ENCODE measurements around the gene C21orf58.

The C21orf58 gene

DNA sequence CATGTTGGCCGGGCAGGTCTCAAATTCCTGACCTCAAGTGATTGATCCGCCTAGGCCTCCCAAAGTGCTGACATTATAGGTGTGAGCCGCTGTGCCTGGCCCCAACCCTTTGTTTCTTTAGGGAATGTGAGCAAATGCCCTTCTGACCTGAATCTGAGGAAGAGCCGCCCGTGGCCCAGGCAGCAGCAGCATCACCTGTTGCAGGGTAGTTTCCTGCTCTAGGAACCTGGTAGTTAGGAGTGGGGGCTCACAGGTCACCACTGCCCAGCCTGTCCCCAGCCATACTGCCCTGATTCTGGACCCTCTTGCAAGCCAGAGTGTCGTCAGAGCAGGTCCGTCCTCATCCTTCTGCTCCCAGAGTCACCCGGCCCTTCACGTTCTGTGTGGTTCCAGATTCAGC lies 24.5 kb downstream of the C21orf58 start:
- no peak overlapping the region for H3K4me3 ChIP-seq (ENCODE audit: low read depth, low read length)
- no peak overlapping the region for H3K18ac ChIP-seq (ENCODE audit: low read length)
- no peak for DNase-seq
- H3K79me1 ChIP-seq (ENCODE audit: low read length) = peaks cover 6% of the 10 kb centered on the region
- H2AFZ ChIP-seq (ENCODE audit: insufficient read depth, low read length, poor library complexity) = no peak overlapping the region
- no peak overlapping the region for H2BK120ac ChIP-seq (ENCODE audit: insufficient read depth, low read length, poor library complexity)
- H3K27ac ChIP-seq (ENCODE audit: low read depth, low read length) = no peak overlapping the region
- H3K23ac ChIP-seq (ENCODE audit: low read length) = no peak overlapping the region
- H3K4ac ChIP-seq (ENCODE audit: low read depth, low read length) = no peak overlapping the region
- H4K91ac ChIP-seq (ENCODE audit: low read depth, low read length) = no peak overlapping the region
- no peak overlapping the region for H3K14ac ChIP-seq (ENCODE audit: low read length)
- no peak overlapping the region for H4K8ac ChIP-seq (ENCODE audit: low read depth, low read length)
- H4K12ac ChIP-seq (ENCODE audit: low read depth, low read length) = no peak overlapping the region
- H2BK5ac ChIP-seq (ENCODE audit: low read depth, low read length, poor library complexity) = no peak overlapping the region
- H3K4me1 ChIP-seq (ENCODE audit: control insufficient read depth in 1 of 2, insufficient read depth in 2 of 2, low read length in 2 of 2) = peaks cover 12 to 19% of the 10 kb centered on the region in 2 experiments
- H3K27me3 ChIP-seq (ENCODE audit: insufficient read depth, low read length) = no peaks in the 10 kb centered on the region
- H3K9me3 ChIP-seq (ENCODE audit: insufficient read depth, low read depth, low read length) = peaks cover 3% of the 10 kb centered on the region
- peaks cover 20 to 22% of the 10 kb centered on the region in 2 experiments for H3K36me3 ChIP-seq (ENCODE audit: control insufficient read depth in 1 of 2, insufficient read depth in 2 of 2, low read length in 2 of 2)
- no peak overlapping the region for H3K9ac ChIP-seq (ENCODE audit: low read length)
- H3K4me2 ChIP-seq (ENCODE audit: low read length) = no peak overlapping the region
- H2BK12ac ChIP-seq (ENCODE audit: low read length) = no peak overlapping the region
- H3K79me2 ChIP-seq (ENCODE audit: control insufficient read depth, insufficient read depth, low read length, poor library complexity) = no peaks in the 10 kb centered on the region
- no peak overlapping the region for H2AK5ac ChIP-seq (ENCODE audit: low read length)
- no CpG with 5 or more reads among the region's 9 CpGs for WGBS (ENCODE audit: extremely low coverage, insufficient coverage, insufficient read length)

GRCh38 chr21:46297338-46298271 lies 26.1 kb downstream of the C21orf58 start:
- peak overlapping the region; percentile 70 for H4K12ac ChIP-seq (ENCODE audit: low read depth, low read length)
- no peak overlapping the region for H3K23ac ChIP-seq (ENCODE audit: low read length)
- no peaks in the 10 kb centered on the region for H3K79me2 ChIP-seq (ENCODE audit: control insufficient read depth, insufficient read depth, low read length, poor library complexity)
- H4K8ac ChIP-seq (ENCODE audit: low read depth, low read length) = peak overlapping the region; percentile 89
- no CpG with 5 or more reads among the region's 84 CpGs for WGBS (ENCODE audit: extremely low coverage, insufficient coverage, insufficient read length)
- H3K9me3 ChIP-seq (ENCODE audit: insufficient read depth, low read depth, low read length) = peaks cover 3% of the 10 kb centered on the region
- peaks cover 12 to 19% of the 10 kb centered on the region in 2 experiments for H3K4me1 ChIP-seq (ENCODE audit: control insufficient read depth in 1 of 2, insufficient read depth in 2 of 2, low read length in 2 of 2)
- H3K79me1 ChIP-seq (ENCODE audit: low read length) = peaks cover 6% of the 10 kb centered on the region
- H3K18ac ChIP-seq (ENCODE audit: low read length) = peak overlapping the region; percentile 50
- H2AFZ ChIP-seq (ENCODE audit: insufficient read depth, low read length, poor library complexity) = peak overlapping the region; percentile 52
- no peak overlapping the region for H3K4ac ChIP-seq (ENCODE audit: low read depth, low read length)
- H3K36me3 ChIP-seq (ENCODE audit: control insufficient read depth in 1 of 2, insufficient read depth in 2 of 2, low read length in 2 of 2) = peaks cover 21 to 22% of the 10 kb centered on the region in 2 experiments
- peak overlapping the region; percentile 54 for H2BK120ac ChIP-seq (ENCODE audit: insufficient read depth, low read length, poor library complexity)
- H4K91ac ChIP-seq (ENCODE audit: low read depth, low read length) = peak overlapping the region; percentile 78
- H3K27ac ChIP-seq (ENCODE audit: low read depth, low read length) = no peak overlapping the region
- H2AK5ac ChIP-seq (ENCODE audit: low read length) = no peak overlapping the region
- H3K27me3 ChIP-seq (ENCODE audit: insufficient read depth, low read length) = no peaks in the 10 kb centered on the region
- peak overlapping the region; percentile 70 for H3K9ac ChIP-seq (ENCODE audit: low read length)
- H3K4me3 ChIP-seq (ENCODE audit: low read depth, low read length) = peak overlapping the region; percentile 49
- no peak for DNase-seq
- H2BK5ac ChIP-seq (ENCODE audit: low read depth, low read length, poor library complexity) = no peak overlapping the region
- H3K4me2 ChIP-seq (ENCODE audit: low read length) = peak overlapping the region; percentile 60
- no peak overlapping the region for H2BK12ac ChIP-seq (ENCODE audit: low read length)
- H3K14ac ChIP-seq (ENCODE audit: low read length) = peak overlapping the region; percentile 73

DNA sequence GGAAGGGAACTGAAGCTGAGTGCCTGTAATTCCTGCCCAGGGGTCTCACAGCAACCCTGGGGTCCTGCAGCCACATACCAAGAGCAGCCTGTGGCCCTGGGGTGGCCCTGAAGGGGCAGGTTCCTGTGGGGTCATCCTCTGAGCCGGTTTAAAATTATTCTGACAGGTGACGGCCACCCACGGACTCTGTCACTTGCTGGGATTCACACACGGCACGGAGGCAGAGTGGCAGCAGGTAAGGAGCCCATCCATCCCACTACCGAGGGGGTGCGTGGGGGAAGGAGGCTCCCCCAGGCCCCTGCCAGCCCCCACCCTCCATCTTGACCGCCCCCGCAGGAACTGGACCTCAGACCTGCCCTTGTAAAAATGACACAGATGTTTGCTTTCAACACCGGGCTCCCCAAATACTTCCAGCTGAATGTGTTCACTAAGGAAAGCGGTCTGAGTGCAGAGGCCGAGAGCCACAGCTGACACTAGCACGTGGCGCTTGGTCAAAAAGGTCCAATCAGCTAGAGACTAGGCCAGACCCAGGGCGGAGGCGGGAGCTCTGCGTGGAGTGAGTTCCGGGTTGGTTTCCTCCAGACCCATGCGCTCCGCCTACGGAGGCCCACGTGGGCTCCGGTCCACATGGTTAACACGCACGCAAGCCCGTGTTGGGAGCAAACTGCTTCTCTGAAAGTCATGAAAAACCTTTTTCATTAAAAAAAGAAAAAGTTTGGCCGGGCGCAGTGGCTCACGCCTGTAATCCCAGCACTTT lies 27.5 kb downstream of the C21orf58 start:
- Histone ChIP-seq H3K4me2 (ENCODE audit: low read length) (no peak overlapping the region), H3K4me1 (ENCODE audit: control insufficient read depth in 1 of 2, insufficient read depth in 2 of 2, low read length in 2 of 2) (peaks cover 12 to 19% of the 10 kb centered on the region in 2 experiments), H2AFZ (ENCODE audit: insufficient read depth, low read length, poor library complexity) (no peak overlapping the region), H4K12ac (ENCODE audit: low read depth, low read length) (peak overlapping the region; percentile 50), H3K79me2 (ENCODE audit: control insufficient read depth, insufficient read depth, low read length, poor library complexity) (no peaks in the 10 kb centered on the region), H3K14ac (ENCODE audit: low read length) (no peak overlapping the region), H3K23ac (ENCODE audit: low read length) (no peak overlapping the region), H3K9ac (ENCODE audit: low read length) (no peak overlapping the region), H3K36me3 (ENCODE audit: control insufficient read depth in 1 of 2, insufficient read depth in 2 of 2, low read length in 2 of 2) (peaks cover 20 to 22% of the 10 kb centered on the region in 2 experiments), H3K27me3 (ENCODE audit: insufficient read depth, low read length) (no peaks in the 10 kb centered on the region), H2BK12ac (ENCODE audit: low read length) (no peak overlapping the region), H3K4me3 (ENCODE audit: low read depth, low read length) (no peak overlapping the region), H2BK120ac (ENCODE audit: insufficient read depth, low read length, poor library complexity) (no peak overlapping the region), H2AK5ac (ENCODE audit: low read length) (no peak overlapping the region), H4K91ac (ENCODE audit: low read depth, low read length) (no peak overlapping the region), H3K9me3 (ENCODE audit: insufficient read depth, low read depth, low read length) (peaks cover 7% of the 10 kb centered on the region), H2BK5ac (ENCODE audit: low read depth, low read length, poor library complexity) (no peak overlapping the region), H3K18ac (ENCODE audit: low read length) (no peak overlapping the region), H3K4ac (ENCODE audit: low read depth, low read length) (no peak overlapping the region), H3K79me1 (ENCODE audit: low read length) (peaks cover 6% of the 10 kb centered on the region), H4K8ac (ENCODE audit: low read depth, low read length) (no peak overlapping the region), H3K27ac (ENCODE audit: low read depth, low read length) (no peak overlapping the region)
- DNase-seq = peak in 1 of 2 donors; percentile 30
- no CpG with 5 or more reads among the region's 29 CpGs for WGBS (ENCODE audit: extremely low coverage, insufficient coverage, insufficient read length)

GRCh38 chr21:46295177-46295770 lies 28.4 kb downstream of the C21orf58 start:
- Histone ChIP-seq H3K23ac (ENCODE audit: low read length) (no peak overlapping the region), H3K4me3 (ENCODE audit: low read depth, low read length) (no peak overlapping the region), H2AK5ac (ENCODE audit: low read length) (peak overlapping the region; percentile 4), H3K27me3 (ENCODE audit: insufficient read depth, low read length) (no peaks in the 10 kb centered on the region), H3K79me1 (ENCODE audit: low read length) (peaks cover 6% of the 10 kb centered on the region), H2BK5ac (ENCODE audit: low read depth, low read length, poor library complexity) (peak overlapping the region; percentile 35), H3K4me1 (ENCODE audit: control insufficient read depth in 1 of 2, insufficient read depth in 2 of 2, low read length in 2 of 2) (peaks cover 12 to 19% of the 10 kb centered on the region in 2 experiments), H3K79me2 (ENCODE audit: control insufficient read depth, insufficient read depth, low read length, poor library complexity) (no peaks in the 10 kb centered on the region), H4K12ac (ENCODE audit: low read depth, low read length) (peak overlapping the region; percentile 41), H3K4me2 (ENCODE audit: low read length) (no peak overlapping the region), H4K8ac (ENCODE audit: low read depth, low read length) (peak overlapping the region; percentile 70), H2BK120ac (ENCODE audit: insufficient read depth, low read length, poor library complexity) (no peak overlapping the region), H3K4ac (ENCODE audit: low read depth, low read length) (no peak overlapping the region), H3K36me3 (ENCODE audit: control insufficient read depth in 1 of 2, insufficient read depth in 2 of 2, low read length in 2 of 2) (peaks cover 17 to 19% of the 10 kb centered on the region in 2 experiments), H3K9me3 (ENCODE audit: insufficient read depth, low read depth, low read length) (peaks cover 7% of the 10 kb centered on the region), H3K27ac (ENCODE audit: low read depth, low read length) (no peak overlapping the region), H2BK12ac (ENCODE audit: low read length) (peak overlapping the region; percentile 27), H3K14ac (ENCODE audit: low read length) (no peak overlapping the region), H4K91ac (ENCODE audit: low read depth, low read length) (no peak overlapping the region), H3K9ac (ENCODE audit: low read length) (no peak overlapping the region), H2AFZ (ENCODE audit: insufficient read depth, low read length, poor library complexity) (peak overlapping the region; percentile 70), H3K18ac (ENCODE audit: low read length) (peak overlapping the region; percentile 29)
- no CpG with 5 or more reads among the region's 9 CpGs for WGBS (ENCODE audit: extremely low coverage, insufficient coverage, insufficient read length)
- no peak for DNase-seq

Measured in trophoblast cell (in vitro differentiated cells and primary cell).